AG04449 (cell line): Measurements from ENCODE around the gene CDK5RAP3.
"Not testable (repeated sequence)": the region's sequence is repeated elsewhere in the genome, so short reads cannot be mapped to it uniquely, and the experiment has no call there.

Source experiments
- CTCF ChIA-PET: fragments of 350-600 bp; formaldehyde crosslinking; extraction: SDS; loops from one replicate; lab custom pipeline; 2021; ENCODE audit warnings: antibody characterized with exemption; lab: Yijun Ruan, JAX
- POLR2A ChIA-PET: fragments of 400-600, 350-600 bp; formaldehyde crosslinking; extraction: SDS; loops from one replicate; lab custom pipeline; 2020; ENCODE audit warnings: antibody characterized with exemption, inconsistent platforms; lab: Yijun Ruan, JAX
- DNase-seq: peaks from one replicate; pipeline ENCODE4 v3.0.0-alpha.2; 2010; ENCODE audit warnings: low read depth, low spot score
- H3K4me3 ChIP-seq: 2 replicates; pipeline ENCODE4 v1.5.1; 2011; ENCODE audit warnings: low read depth, mild to moderate bottlenecking, control low read depth, low read length
- CTCF ChIP-seq: IDR thresholded peaks from one replicate; pipeline ENCODE4 v1.5.1; 2011; ENCODE audit warnings: mild to moderate bottlenecking, moderate library complexity, low read length, control low read depth, inconsistent platforms; ENCODE audit not compliant: insufficient read depth; ENCODE audit errors: missing control alignments

CDK5RAP3 gene

GRCh38 chr17:47995241-47995935 lies 24.5 kb downstream of the CDK5RAP3 start:
- DNase-seq: no peak
- no peak overlapping the region for H3K4me3 ChIP-seq
- POLR2A ChIA-PET: no interaction called here
- TF ChIP-seq CTCF: no peak
- CTCF ChIA-PET: interaction anchor here (0.9 to 5.4 kb wide), 7 partner anchors 8 to 46 kb away, joined by 3 to 38 read pairs (median 5); partner anchors contain the start of gene CDK5RAP3

- no peak for DNase-seq
- POLR2A ChIA-PET: no interaction called here
- CTCF ChIA-PET: interaction anchor here (0.8 to 12.5 kb wide), 6 partner anchors 8 to 25 kb away, joined by 3 to 121 read pairs (median 6); partner anchors contain the start of gene CDK5RAP3
- TF ChIP-seq CTCF: no peak
- no peak overlapping the region for H3K4me3 ChIP-seq
Measured at GRCh38 chr17:47996201-47996600, 25.3 kb downstream of the CDK5RAP3 start.

- no peak for TF ChIP-seq CTCF
- ChIA-PET CTCF (interaction anchor here (1.3 to 12.5 kb wide), 3 partner anchors 19 to 27 kb away, joined by 5 to 121 read pairs (median 38); partner anchors contain the start of gene CDK5RAP3), POLR2A (no interaction called here)
- H3K4me3 ChIP-seq: no peak overlapping the region
- no peak for DNase-seq
Measured at GRCh38 chr17:47997586-47997985, 26.7 kb downstream of the CDK5RAP3 start.

- no peak for TF ChIP-seq CTCF
- POLR2A ChIA-PET: no interaction called here
- CTCF ChIA-PET: interaction anchor here (0.8 to 12.5 kb wide), 6 partner anchors 18 to 56 kb away, joined by 3 to 121 read pairs (median 18); partner anchors contain the start of gene CDK5RAP3
- DNase-seq: no peak
- H3K4me3 ChIP-seq: no peak overlapping the region
Measured at GRCh38 chr17:47998044-47998443, 27.1 kb downstream of the CDK5RAP3 start.

GRCh38 chr17:47999582-47999981 lies 28.7 kb downstream of the CDK5RAP3 start:
- no peak for DNase-seq
- ChIA-PET POLR2A (no interaction called here), CTCF (interaction anchor here (1.2 to 12.5 kb wide), 10 partner anchors 9 to 619 kb away, joined by 4 to 121 read pairs (median 11); partner anchors contain the start of gene CDK5RAP3)
- H3K4me3 ChIP-seq: no peak overlapping the region
- no peak for TF ChIP-seq CTCF

- DNase-seq: no peak
- no peak overlapping the region for H3K4me3 ChIP-seq
- no peak for TF ChIP-seq CTCF
- CTCF ChIA-PET: interaction anchor here (0.6 to 12.5 kb wide), 7 partner anchors 10 to 155 kb away, joined by 4 to 121 read pairs (median 28); partner anchors contain the start of gene CDK5RAP3
- POLR2A ChIA-PET: no interaction called here
Measured at GRCh38 chr17:48001197-48001596, 30.3 kb downstream of the CDK5RAP3 start.

GRCh38 chr17:48001657-48002056 lies 30.7 kb downstream of the CDK5RAP3 start:
- CTCF ChIA-PET: interaction anchor here (0.6 to 12.5 kb wide), 8 partner anchors 10 to 155 kb away, joined by 3 to 121 read pairs (median 18); partner anchors contain the start of gene CDK5RAP3
- DNase-seq, H3K4me3 ChIP-seq, POLR2A ChIA-PET: not testable (repeated sequence)
